ENCODE results near the gene TBCB. TPM values are rescaled to one million over a fixed set of nuclear protein-coding genes. Genes with fewer than 3 reads are reported as not detected.
"Not testable (repeated sequence)": the region's sequence is repeated elsewhere in the genome, so short reads cannot be mapped to it uniquely, and the experiment has no call there.

The TBCB gene
- total RNA-seq, 1 donor from 2014 or later, result 228 TPM

GRCh38 chr19:36173846-36174245 lies 58.6 kb downstream of the TBCB start:
- DNase-seq (ENCODE audit: low read depth), result not testable (repeated sequence)

Other genes starting within 250 kb of the TBCB start
- 0.52 and 2.9 TPM in 2 replicates for gene APLP1, start 246.9 kb upstream of the TBCB start, total RNA-seq
- gene NFKBID, start 214.9 kb upstream of the TBCB start, total RNA-seq, result 4.2 and 8.7 TPM in 2 replicates
- not detected in 2 replicates for gene HCST, start 212.9 kb upstream of the TBCB start, total RNA-seq
- gene TYROBP, start 207.2 kb upstream of the TBCB start, total RNA-seq, result not detected in 2 replicates
- 0.52 and 6.3 TPM in 2 replicates for gene LRFN3, start 179.1 kb upstream of the TBCB start, total RNA-seq
- gene SDHAF1, start 120.3 kb upstream of the TBCB start, total RNA-seq, result 9.4 and 10.4 TPM in 2 replicates
- 1.0 and 4.5 TPM in 2 replicates for gene SYNE4, start 106.7 kb upstream of the TBCB start, total RNA-seq
- gene ALKBH6, start 101.3 kb upstream of the TBCB start, total RNA-seq, result 10.6 and 11.8 TPM in 2 replicates
- 1.2 and 15.2 TPM in 2 replicates for gene CLIP3, start 82.6 kb upstream of the TBCB start, total RNA-seq
- 3.3 and 3.5 TPM in 2 replicates for gene THAP8, start 61.2 kb upstream of the TBCB start, total RNA-seq
- 0.70 and 3.0 TPM in 2 replicates for gene WDR62, start 60.6 kb upstream of the TBCB start, total RNA-seq
- gene OVOL3, start 4.3 kb upstream of the TBCB start, total RNA-seq, result not detected in 2 replicates
- gene POLR2I, start 593 bp upstream of the TBCB start, total RNA-seq, result 38.2 and 49.5 TPM in 2 replicates
- gene CAPNS1, start 24.6 kb downstream of the TBCB start, total RNA-seq, result 338 and 474 TPM in 2 replicates
- 1.1 and 2.8 TPM in 2 replicates for gene COX7A1, start 37.0 kb downstream of the TBCB start, total RNA-seq
- 5.0 and 7.9 TPM in 2 replicates for gene ZNF565, start 99.2 kb downstream of the TBCB start, total RNA-seq
- 126 and 190 TPM in 2 replicates for gene ZNF146, start 99.6 kb downstream of the TBCB start, total RNA-seq

Data from renal cortical epithelial cell (primary cell).